H1 (cell line): ENCODE measurements around the gene SLIT3. TPM values are rescaled to one million over a fixed set of nuclear protein-coding genes. Genes with fewer than 3 reads are reported as not detected.

Experiments
- CTCF ChIA-PET: fragments of 300-600 bp; sonication (Branson Sonifier 250); formaldehyde crosslinking; loops from one replicate; lab custom pipeline; 2021; ENCODE audit not compliant: partially characterized antibody; lab: Charles Lee
- POLR2A ChIA-PET: fragments of 300-600 bp; sonication (Branson Sonifier 250); formaldehyde crosslinking; loops from one replicate; lab custom pipeline; 2021; ENCODE audit warnings: inconsistent platforms; ENCODE audit not compliant: partially characterized antibody; lab: Charles Lee
- DNase-seq, 2 experiments: peaks; one replicate each; pipeline versions ENCODE4 v3.0.0 to v3.0.0-alpha.2; 2010 to 2022; ENCODE audit warnings: low spot score in 2 of 2, low read depth in 1 of 2, mixed read lengths in 1 of 2
- FAIRE-seq: peaks from 2 replicates; lab custom pipeline; 2011; peaks lifted over from hg19 to GRCh38; lab: Jason Lieb, UNC
- H2AFZ ChIP-seq: 2 replicates; pipeline ENCODE4 v1.8.1; 2012; ENCODE audit warnings: low read length, inconsistent platforms
- H2AK5ac ChIP-seq: 2 replicates; pipeline ENCODE4 v1.6.1; 2013; ENCODE audit warnings: low read depth, low read length
- H2BK120ac ChIP-seq: replicated peaks from 2 replicates; pipeline ENCODE3; 2013; ENCODE audit warnings: low read depth, low read length, inconsistent platforms
- H2BK12ac ChIP-seq: 2 replicates; pipeline ENCODE4 v1.6.1; 2013; ENCODE audit warnings: low read depth, low read length
- H2BK15ac ChIP-seq: 2 replicates; pipeline ENCODE4 v1.6.1; 2013; ENCODE audit warnings: low read length
- H2BK20ac ChIP-seq: 2 replicates; pipeline ENCODE4 v1.6.1; 2013; ENCODE audit warnings: low read length
- H2BK5ac ChIP-seq: 2 replicates; pipeline ENCODE4 v1.6.1; 2013; ENCODE audit warnings: low read depth, low read length
- H3K14ac ChIP-seq: 2 replicates; pipeline ENCODE4 v1.6.1; 2013; ENCODE audit warnings: inconsistent platforms; ENCODE audit not compliant: insufficient read length
- H3K18ac ChIP-seq: 2 replicates; pipeline ENCODE4 v1.6.1; 2013; ENCODE audit warnings: low read length; ENCODE audit errors: extremely low read depth
- H3K23ac ChIP-seq: 2 replicates; pipeline ENCODE4 v1.6.1; 2013; ENCODE audit warnings: inconsistent platforms; ENCODE audit not compliant: insufficient read length
- H3K23me2 ChIP-seq: 2 replicates; pipeline ENCODE4 v1.6.1; 2013; ENCODE audit warnings: low read depth, low read length
- H3K27ac ChIP-seq: 2 replicates; pipeline ENCODE4 v1.6.1; 2011; ENCODE audit warnings: low read depth, low read length, inconsistent platforms
- H3K27me3 ChIP-seq, 4 experiments: replicated peaks in 1 of 4; 1 replicate in 1 of 4; 2 replicates in 3 of 4; pipeline versions ENCODE4 v1.6.1 to v1.8.1; 2011 to 2013; ENCODE audit warnings: low read length in 3 of 4, mild to moderate bottlenecking in 3 of 4, inconsistent platforms in 2 of 4, mixed read lengths in 2 of 4, moderate library complexity in 1 of 4; ENCODE audit not compliant: control insufficient read depth in 3 of 4, insufficient read depth in 3 of 4; ENCODE audit errors: extremely low read depth in 1 of 4
- H3K36me3 ChIP-seq, 4 experiments: 2 replicates each; pipeline versions ENCODE4 v1.6.1 to v1.8.1; 2011 to 2013; ENCODE audit warnings: mild to moderate bottlenecking in 4 of 4, low read length in 3 of 4, moderate library complexity in 2 of 4, control low read depth in 1 of 4, inconsistent platforms in 1 of 4; ENCODE audit not compliant: insufficient read depth in 4 of 4, control insufficient read depth in 2 of 4
- H3K4ac ChIP-seq: replicated peaks from 2 replicates; pipeline ENCODE3; 2013; ENCODE audit warnings: low read length, low read depth, mixed read lengths, inconsistent platforms; ENCODE audit not compliant: insufficient read length
- H3K4me1 ChIP-seq, 4 experiments: replicated peaks in 1 of 4; 1 replicate in 1 of 4; 2 replicates in 3 of 4; pipeline versions ENCODE4 v1.6.1 to v1.8.1; 2011 to 2013; ENCODE audit warnings: low read length in 3 of 4, inconsistent platforms in 2 of 4, mixed read lengths in 1 of 4; ENCODE audit not compliant: insufficient read depth in 4 of 4, control insufficient read depth in 3 of 4
- H3K4me2 ChIP-seq, 2 experiments: 2 replicates each; pipeline versions ENCODE4 v1.6.1 to v1.8.1; 2011 to 2013; ENCODE audit warnings: low read depth in 2 of 2, low read length in 2 of 2, control low read depth in 1 of 2, inconsistent platforms in 1 of 2, mild to moderate bottlenecking in 1 of 2; ENCODE audit not compliant: insufficient read depth in 1 of 2
- H3K4me3 ChIP-seq, 4 experiments: fragments of 200-600, 300-600 bp in 1 of 4; sonication (generic), shearing (Covaris generic), sonication (Bioruptor Twin) in 1 of 4; 2 replicates each; pipeline versions ENCODE4 v1.5.1 to v1.8.1; 2011 to 2016; ENCODE audit warnings: low read length in 4 of 4, low read depth in 3 of 4, control low read depth in 2 of 4, inconsistent platforms in 2 of 4, mild to moderate bottlenecking in 2 of 4, mixed read lengths in 1 of 4, moderate library complexity in 1 of 4; ENCODE audit not compliant: insufficient read depth in 2 of 4; ENCODE audit errors: extremely low read depth in 1 of 4
- H3K56ac ChIP-seq: replicated peaks from 2 replicates; pipeline ENCODE3; 2013; ENCODE audit warnings: low read depth, mild to moderate bottlenecking, mixed read lengths, low read length, inconsistent platforms; ENCODE audit not compliant: insufficient read length
- H3K79me1 ChIP-seq: 2 replicates; pipeline ENCODE4 v1.6.1; 2013; ENCODE audit warnings: low read depth, low read length, control low read depth
- H3K79me2 ChIP-seq, 2 experiments: 2 replicates each; pipeline versions ENCODE4 v1.6.1 to v1.8.1; 2012 to 2013; ENCODE audit warnings: low read length in 2 of 2, mild to moderate bottlenecking in 2 of 2, inconsistent platforms in 1 of 2; ENCODE audit not compliant: insufficient read depth in 2 of 2, control insufficient read depth in 1 of 2
- H3K9ac ChIP-seq, 4 experiments: replicated peaks in 1 of 4; 1 replicate in 1 of 4; 2 replicates in 3 of 4; pipeline versions ENCODE4 v1.6.1 to v1.8.1; 2011 to 2013; ENCODE audit warnings: low read depth in 3 of 4, low read length in 3 of 4, control low read depth in 2 of 4, mild to moderate bottlenecking in 2 of 4, moderate library complexity in 2 of 4, inconsistent platforms in 1 of 4; ENCODE audit errors: extremely low read depth in 1 of 4
- H3K9me3 ChIP-seq, 2 experiments: 2 replicates each; pipeline versions ENCODE4 v1.6.1 to v1.8.1; 2012 to 2013; ENCODE audit warnings: mild to moderate bottlenecking in 2 of 2, moderate library complexity in 2 of 2, control low read depth in 1 of 2, inconsistent platforms in 1 of 2, low read depth in 1 of 2, low read length in 1 of 2, mixed read lengths in 1 of 2; ENCODE audit not compliant: insufficient read depth in 2 of 2
- H4K20me1 ChIP-seq, 2 experiments: replicated peaks in 1 of 2; 2 replicates each; pipeline versions ENCODE3 to v1.8.1; 2011 to 2013; ENCODE audit warnings: inconsistent platforms in 2 of 2, low read length in 2 of 2, mild to moderate bottlenecking in 1 of 2; ENCODE audit not compliant: insufficient read depth in 2 of 2, control insufficient read depth in 1 of 2
- H4K5ac ChIP-seq: 2 replicates; pipeline ENCODE4 v1.6.1; 2013; ENCODE audit warnings: low read length, low read depth, mixed read lengths, inconsistent platforms; ENCODE audit not compliant: insufficient read length
- H4K8ac ChIP-seq: 2 replicates; pipeline ENCODE4 v1.8.0; 2013; ENCODE audit warnings: mild to moderate bottlenecking, moderate library complexity, low read length, inconsistent platforms; ENCODE audit not compliant: insufficient read depth; ENCODE audit errors: extremely low read depth
- H4K91ac ChIP-seq: replicated peaks from 2 replicates; pipeline ENCODE3; 2013; ENCODE audit warnings: low read length, mixed read lengths, inconsistent platforms; ENCODE audit not compliant: insufficient read length
- BCL11A ChIP-seq, 2 experiments: IDR thresholded peaks; one replicate each; pipeline ENCODE4 v1.6.1; 2011; ENCODE audit warnings: low read depth in 2 of 2, low read length in 2 of 2, mild to moderate bottlenecking in 2 of 2
- EP300 ChIP-seq, 2 experiments: IDR thresholded peaks; 1 replicate in 1 of 2; 2 replicates in 1 of 2; pipeline ENCODE4 v1.6.1; 2011 to 2012; ENCODE audit warnings: low read depth in 2 of 2, low read length in 2 of 2, mild to moderate bottlenecking in 2 of 2, borderline replicate concordance in 1 of 2, inconsistent platforms in 1 of 2, moderate library complexity in 1 of 2
- KDM5A ChIP-seq: fragments of 200-600 bp; IDR thresholded peaks from 2 replicates; pipeline ENCODE4 v1.7.1; 2012; ENCODE audit warnings: mild to moderate bottlenecking, low read length, inconsistent platforms, mixed read lengths
- RBBP5 ChIP-seq: IDR thresholded peaks from 2 replicates; pipeline ENCODE4 v1.7.1; 2012; ENCODE audit warnings: low read depth, mild to moderate bottlenecking, inconsistent platforms, low read length, moderate library complexity, borderline replicate concordance
- RXRA ChIP-seq: IDR thresholded peaks from 2 replicates; pipeline ENCODE4 v1.6.1; 2011; ENCODE audit warnings: low read depth, mild to moderate bottlenecking, low read length, moderate library complexity; ENCODE audit not compliant: insufficient read depth
- SIN3A ChIP-seq, 2 experiments: IDR thresholded peaks in 1 of 2; conservative IDR thresholded peaks in 1 of 2; 2 replicates each; pipeline ENCODE4 v1.6.1; 2011 to 2012; ENCODE audit warnings: low read length in 2 of 2, improper control_type of control experiment in 1 of 2, low read depth in 1 of 2, mild to moderate bottlenecking in 1 of 2
- SP4 ChIP-seq: IDR thresholded peaks from 2 replicates; pipeline ENCODE4 v1.6.1; 2012; ENCODE audit warnings: low read length, inconsistent platforms
- USF2 ChIP-seq: IDR thresholded peaks from 2 replicates; pipeline ENCODE4 v1.6.1; 2011; ENCODE audit warnings: low read length, improper control_type of control experiment
- WGBS, 2 experiments: shearing (Covaris generic) in 1 of 2; methylation state at CpG; one replicate each; pipeline versions ENCODE4 v1.1.6 to v1.1.7; 2013 to 2015; ENCODE audit warnings: low lambda C conversion rate in 2 of 2, mixed read lengths in 2 of 2, inconsistent platforms in 1 of 2, low coverage in 1 of 2, missing lambda C conversion rate in 1 of 2; ENCODE audit not compliant: insufficient replicate concordance in 2 of 2, insufficient coverage in 1 of 2, insufficient read length in 1 of 2; ENCODE audit errors: extremely low coverage in 1 of 2, missing lambda C conversion rate in 1 of 2; 5-methylcytosine and 5-hydroxymethylcytosine counted together
- polyA plus RNA-seq, 7 experiments: library from polyadenylated mRNA; depleted of rRNA in 3 of 7; stranded (reverse) in 5 of 7; unstranded in 2 of 7; fragments of >200 nt in 5 of 7; fragments of 200-250 nt in 2 of 7; gene quantifications; 1 replicate in 5 of 7; 2 replicates in 1 of 7; 4 replicates in 1 of 7; pipeline versions ENCODE4 v1.2.1 to v1.2.3, GENCODE V29; 2011 to 2013; ENCODE audit warnings: missing spikeins in 2 of 7, mixed read lengths in 2 of 7
- total RNA-seq: library from RNA; stranded (reverse); fragmentation: NEBNext Ultra II Directional; extraction: Animal tissue kit (Norgen Biotek cat#: 25700); gene quantifications from 2 replicates; pipeline ENCODE4 v1.2.1, GENCODE V29; 2021

The SLIT3 gene
- total and polyA plus RNA-seq, 2 of the 8 experiments (the other 6 are each of a cell fraction or from before 2014, with no cell fraction given), result 1.1 to 1.2 TPM

- H3K4ac ChIP-seq, result no peak overlapping the region
- 92% methylated on average over 9 of the region's 9 CpGs; no CpG with 5 or more reads in 1 of the 2 experiments for WGBS, 2 experiments
- H2BK5ac ChIP-seq, result no peak overlapping the region
- H3K9ac ChIP-seq, result no peak overlapping the region
- no peak overlapping the region for H2BK120ac ChIP-seq
- CTCF ChIA-PET, result interaction anchor here (0.9 kb wide), 1 partner anchor 26 kb away, joined by 3 read pairs; no protein-coding TSS in a partner anchor
- H3K4me1 ChIP-seq, result no peaks in the 10 kb centered on the region
- H2BK20ac ChIP-seq, result no peak overlapping the region
- no peak overlapping the region for H3K4me3 ChIP-seq
- H2AFZ ChIP-seq, result no peak overlapping the region
- H4K91ac ChIP-seq, result no peak overlapping the region
- H3K27me3 ChIP-seq, result no peaks in the 10 kb centered on the region
- H3K56ac ChIP-seq, result no peak overlapping the region
- no peak for DNase-seq
- no peak overlapping the region for H3K18ac ChIP-seq
- no peak overlapping the region for H3K23ac ChIP-seq
- H2BK15ac ChIP-seq, result no peak overlapping the region
- no peak overlapping the region for H3K27ac ChIP-seq
- no peaks in the 10 kb centered on the region for H3K9me3 ChIP-seq
- no peaks in the 10 kb centered on the region for H3K79me1 ChIP-seq
- H2AK5ac ChIP-seq, result no peak overlapping the region
- no peak for FAIRE-seq
- no peak overlapping the region for H3K4me2 ChIP-seq
- H4K20me1 ChIP-seq, result no peaks in the 10 kb centered on the region
- no peak overlapping the region for H2BK12ac ChIP-seq
- no peaks in the 10 kb centered on the region for H3K36me3 ChIP-seq
- no peak overlapping the region for H4K5ac ChIP-seq
- TF ChIP-seq BCL11A (IDR thresholded peaks at IDR 0.05; ENCODE audit: low read depth in 2 of 2, low read length in 2 of 2) (no peak), SIN3A (conservative IDR thresholded peaks at IDR 0.05 in 1 of 2, IDR thresholded peaks at IDR 0.05 in 1 of 2; ENCODE audit: low read depth in 1 of 2, low read length in 2 of 2) (no peak), RBBP5 (no peak), RXRA (no peak), SP4 (no peak), USF2 (no peak), EP300 (IDR thresholded peaks at IDR 0.05; ENCODE audit: borderline replicate concordance in 1 of 2, low read depth in 2 of 2, low read length in 2 of 2) (no peak), KDM5A (no peak)
- no peak overlapping the region for H4K8ac ChIP-seq
- H3K23me2 ChIP-seq, result no peaks in the 10 kb centered on the region
- POLR2A ChIA-PET, result no interaction called here
- H3K79me2 ChIP-seq, result no peaks in the 10 kb centered on the region
- H3K14ac ChIP-seq, result no peak overlapping the region
These were observed 524.9 kb downstream of the SLIT3 start for GRCh38 chr5:168776070-168776469.
